Esophagus muscularis mucosa (tissue), 4 donors: ENCODE data around the gene MCM7. TPM values are rescaled to one million over a fixed set of nuclear protein-coding genes. Genes with fewer than 3 reads are reported as not detected.
A peak's percentile ranks its signal among the peaks of the same experiment; 100 is the strongest.
"Not testable (repeated sequence)": the region's sequence is repeated elsewhere in the genome, so short reads cannot be mapped to it uniquely, and the experiment has no call there.

Source experiments
- DNase-seq: peaks from one replicate; pipeline ENCODE4 v3.0.0-alpha.2; 2017; ENCODE audit errors: extremely low spot score
- H3K27ac ChIP-seq, 4 donors: fragments of 200-600 bp; sonication (generic); replicated peaks in 1 of 4; 1 replicate in 3 of 4; 2 replicates in 1 of 4; pipeline ENCODE4 v1.5.1; 2016 to 2019; ENCODE audit warnings: mild to moderate bottlenecking in 1 of 4
- H3K27me3 ChIP-seq, 4 donors: fragments of 200-600 bp; sonication (generic); one replicate each; pipeline versions ENCODE4 v1.5.1 to v1.6.0; 2016 to 2019
- H3K36me3 ChIP-seq, 4 donors: fragments of 200-600 bp; sonication (generic); one replicate each; pipeline ENCODE4 v1.5.1; 2016 to 2019
- H3K4me1 ChIP-seq, 4 donors: fragments of 200-600 bp; sonication (generic); one replicate each; pipeline ENCODE4 v1.5.1; 2016 to 2019
- H3K4me3 ChIP-seq, 4 donors: fragments of 200-600 bp; sonication (generic); 1 replicate in 2 of 4; 2 replicates in 2 of 4; pipeline ENCODE4 v1.5.1; 2016 to 2019; ENCODE audit warnings: mild to moderate bottlenecking in 4 of 4, moderate library complexity in 1 of 4
- H3K9me3 ChIP-seq, 4 donors: fragments of 200-600 bp; sonication (generic); 1 replicate in 3 of 4; 2 replicates in 1 of 4; pipeline ENCODE4 v1.5.1; 2016 to 2019
- CTCF ChIP-seq, 3 experiments: fragments of 200-600 bp in 2 of 3; fragments of 450-650 bp in 1 of 3; sonication (generic) in 2 of 3; IDR thresholded peaks; one replicate each; pipeline ENCODE4 v1.5.1; 2017 to 2019; ENCODE audit warnings: antibody characterized with exemption in 3 of 3, mild to moderate bottlenecking in 2 of 3, moderate library complexity in 1 of 3
- EP300 ChIP-seq: sonication (generic); formaldehyde crosslinking; IDR thresholded peaks from one replicate; pipeline ENCODE4 v1.6.1; 2017; ENCODE audit warnings: antibody characterized with exemption
- POLR2A ChIP-seq: fragments of 450-650 bp; IDR thresholded peaks from one replicate; pipeline ENCODE4 v1.6.1; 2017; ENCODE audit warnings: antibody characterized with exemption, moderate library complexity, mild to moderate bottlenecking, low read depth
- POLR2AphosphoS5 ChIP-seq, 2 donors: sonication (generic); formaldehyde crosslinking; IDR thresholded peaks; one replicate each; pipeline ENCODE4 v1.6.1; 2017; ENCODE audit warnings: antibody characterized with exemption in 2 of 2
- WGBS: methylation state at CpG from one replicate; pipeline ENCODE4 v1.1.5; 2018; 5-methylcytosine and 5-hydroxymethylcytosine counted together
- intact Hi-C: fragments of 100-400 bp; cut with DNase I; formaldehyde crosslinking; loops from one replicate; pipeline ENCODE4 v1.15.1; 2023
- total RNA-seq, 4 donors: library from RNA; depleted of rRNA; stranded (reverse); fragments of >200 nt; gene quantifications; one replicate each; pipeline versions ENCODE4 v1.1.0 to v1.2.1, GENCODE V29; 2016

Gene MCM7
- total RNA-seq, 4 donors from 2014 or later, result 35.3 to 60.3 (median 41.1) TPM

GRCh38 chr7:100132126-100132525 lies 30.9 kb upstream of the MCM7 start:
- TF ChIP-seq POLR2A (no peak), CTCF (IDR thresholded peaks at IDR 0.05) (no peak), EP300 (no peak), POLR2AphosphoS5 (IDR thresholded peaks at IDR 0.05) (no peak)

GRCh38 chr7:100130608-100131453 lies 29.6 kb upstream of the MCM7 start:
- TF ChIP-seq POLR2AphosphoS5 (IDR thresholded peaks at IDR 0.05), result peak in 1 of 2 donors; percentile 18
- no peak for TF ChIP-seq EP300
- no peak for TF ChIP-seq POLR2A
- peak; percentile 81 to 92 (median 92) for TF ChIP-seq CTCF (IDR thresholded peaks at IDR 0.05)
- peak; percentile 93 for DNase-seq
- Histone ChIP-seq H3K27ac (no peak overlapping the region), H3K27me3 (no peaks in the 10 kb centered on the region), H3K9me3 (no peaks in the 10 kb centered on the region), H3K4me3 (peak overlapping the region in 2 of 4 donors; percentile 8 to 42), H3K36me3 (no peaks in the 10 kb centered on the region), H3K4me1 (peaks cover 18 to 38% (median 29%) of the 10 kb centered on the region in 4 donors)
- WGBS, result 11% methylated on average over 24 of the region's 24 CpGs
- intact Hi-C loops, result loop anchor here (5.0 kb wide), 1 partner anchor 86 kb away; the partner anchor contains the start of gene PVRIG

More at GRCh38 chr7:100132126-100132525, 30.9 kb upstream of the MCM7 start:
- no peak overlapping the region for H3K4me3 ChIP-seq
- 65% methylated on average over 7 of the region's 7 CpGs for WGBS
- no peak overlapping the region for H3K27ac ChIP-seq
- DNase-seq, result no peak
- no peaks in the 10 kb centered on the region for H3K36me3 ChIP-seq
- intact Hi-C loops, result loop anchor here (5.0 kb wide), 1 partner anchor 85 kb away; the partner anchor contains the start of gene PVRIG
- H3K4me1 ChIP-seq, result peaks cover 12 to 31% (median 23%) of the 10 kb centered on the region in 4 donors
- H3K27me3 ChIP-seq, result peaks cover 0 to 2% (median 0%) of the 10 kb centered on the region in 4 donors
- H3K9me3 ChIP-seq, result no peaks in the 10 kb centered on the region

- intact Hi-C loops, result loop anchor here (5.0 kb wide), 1 partner anchor 87 kb away; the partner anchor contains the start of gene PVRIG
- 92% methylated on average over 1 of the region's 1 CpG for WGBS
Measured at GRCh38 chr7:100130220-100130607, 29.0 kb upstream of the MCM7 start.

GRCh38 chr7:100128637-100128963 lies 27.4 kb upstream of the MCM7 start:
- 44% methylated on average over 1 of the region's 1 CpG for WGBS
- no peaks in the 10 kb centered on the region for H3K27me3 ChIP-seq
- intact Hi-C loops, result loop anchor here (5.0 kb wide), 2 partner anchors 46 to 136 kb away; partner anchors contain the start of gene ZNF3
- DNase-seq, result no peak
- H3K36me3 ChIP-seq, result peaks cover 0 to 14% (median 7%) of the 10 kb centered on the region in 4 donors
- H3K4me1 ChIP-seq, result peaks cover 24 to 51% (median 37%) of the 10 kb centered on the region in 4 donors
- H3K4me3 ChIP-seq, result no peak overlapping the region
- H3K27ac ChIP-seq, result peak overlapping the region in 3 of 4 donors; percentile 94 to 97 (median 97)
- H3K9me3 ChIP-seq, result no peaks in the 10 kb centered on the region
- TF ChIP-seq EP300 (no peak), CTCF (IDR thresholded peaks at IDR 0.05) (no peak), POLR2A (no peak), POLR2AphosphoS5 (IDR thresholded peaks at IDR 0.05) (no peak)

More at GRCh38 chr7:100130220-100130607, 29.0 kb upstream of the MCM7 start:
- not testable (repeated sequence) for H3K4me3 ChIP-seq, H3K27me3 ChIP-seq, H3K27ac ChIP-seq, DNase-seq, H3K36me3 ChIP-seq, H3K9me3 ChIP-seq
- peaks cover 24 to 44% (median 36%) of the 10 kb centered on the region in 4 donors for H3K4me1 ChIP-seq

- Histone ChIP-seq H3K27me3 (no peaks in the 10 kb centered on the region), H3K36me3 (peaks cover 0 to 20% (median 9%) of the 10 kb centered on the region in 4 donors), H3K9me3 (no peaks in the 10 kb centered on the region), H3K4me1 (peaks cover 24 to 50% (median 37%) of the 10 kb centered on the region in 4 donors), H3K27ac (peak overlapping the region; percentile 92 to 97 (median 96)), H3K4me3 (peak overlapping the region; percentile 78 to 99 (median 95))
- WGBS, result 2% methylated on average over 28 of the region's 37 CpGs
- intact Hi-C loops, result loop anchor here (1.0 to 5.0 kb wide), 4 partner anchors 20 to 136 kb away; partner anchors contain the start of genes AP4M1, LAMTOR4, MCM7 and ZNF3
- DNase-seq, result no peak
- TF ChIP-seq POLR2AphosphoS5 (IDR thresholded peaks at IDR 0.05), result no peak
- TF ChIP-seq CTCF (IDR thresholded peaks at IDR 0.05), result no peak
- TF ChIP-seq POLR2A, result no peak
- no peak for TF ChIP-seq EP300
Measured at GRCh38 chr7:100127866-100128636, 26.9 kb upstream of the MCM7 start.
